Gastrocnemius medialis (tissue), 4 donors: ENCODE measurements around the gene MNX1.

ENCODE experiments used
- POLR2A ChIP-seq, 2 donors: fragments of 450-650 bp; IDR thresholded peaks; one replicate each; pipeline ENCODE4 v1.6.1; 2017; ENCODE audit warnings: antibody characterized with exemption in 2 of 2, mild to moderate bottlenecking in 2 of 2, moderate library complexity in 2 of 2
- TF ChIP-seq, protein P1 (sequence below), 5 experiments: fragments of 450-650 bp in 3 of 5; fragments of 200-600 bp in 2 of 5; sonication (generic) in 2 of 5; IDR thresholded peaks in 4 of 5; conservative IDR thresholded peaks in 1 of 5; 1 replicate in 4 of 5; 2 replicates in 1 of 5; pipeline ENCODE4 v1.5.1; 2016 to 2019; ENCODE audit warnings: antibody characterized with exemption in 5 of 5, mild to moderate bottlenecking in 3 of 5, moderate library complexity in 3 of 5

DNA sequence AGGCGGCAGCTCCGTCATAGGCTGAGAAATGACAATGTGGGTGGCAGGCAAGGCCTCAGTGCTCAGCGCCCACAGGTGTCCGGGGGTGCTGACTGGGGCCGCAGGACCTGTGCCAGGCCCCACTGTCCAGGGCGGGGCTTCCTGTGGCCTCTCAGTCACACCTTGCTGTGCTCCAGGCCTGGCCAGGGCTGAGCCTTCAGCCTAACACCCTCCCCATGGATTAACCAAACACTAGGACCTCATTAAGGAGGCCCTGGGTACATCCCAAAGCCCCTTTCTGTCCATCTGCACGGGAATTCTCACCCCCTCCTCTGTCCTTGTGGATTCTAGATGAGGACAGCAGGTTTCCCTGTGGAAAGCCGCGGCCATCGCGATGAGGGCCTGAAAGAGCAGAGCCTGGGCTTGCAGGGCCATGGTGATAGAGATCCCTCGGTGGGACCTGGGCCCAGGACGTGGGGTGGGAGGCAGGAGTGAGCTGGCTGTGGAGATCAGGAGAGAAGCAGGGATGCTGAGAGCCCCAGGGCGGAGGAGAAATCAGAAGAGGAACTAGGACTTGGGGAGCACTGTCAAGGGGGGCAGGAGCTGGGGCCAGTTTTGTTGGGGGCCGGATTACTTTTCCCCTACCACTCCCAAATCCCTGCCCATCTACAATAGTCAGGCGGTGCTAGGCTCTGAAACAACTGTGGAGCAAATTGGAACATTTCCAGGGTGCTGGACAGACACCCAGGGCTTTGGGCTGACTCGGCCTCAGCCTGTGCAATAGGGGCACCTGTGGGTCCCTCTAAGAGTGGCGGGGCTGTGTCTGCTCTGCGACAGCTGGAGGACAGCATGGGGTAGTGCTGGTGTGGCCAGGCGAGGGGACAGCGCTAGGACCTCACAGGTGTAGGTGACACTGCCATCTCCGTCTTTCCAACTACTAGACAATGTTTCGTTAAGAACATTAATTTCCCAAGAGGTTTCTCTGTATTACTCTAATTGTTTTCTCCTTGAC, 23.3 kb upstream of the MNX1 start:
- TF ChIP-seq, protein P1, sequence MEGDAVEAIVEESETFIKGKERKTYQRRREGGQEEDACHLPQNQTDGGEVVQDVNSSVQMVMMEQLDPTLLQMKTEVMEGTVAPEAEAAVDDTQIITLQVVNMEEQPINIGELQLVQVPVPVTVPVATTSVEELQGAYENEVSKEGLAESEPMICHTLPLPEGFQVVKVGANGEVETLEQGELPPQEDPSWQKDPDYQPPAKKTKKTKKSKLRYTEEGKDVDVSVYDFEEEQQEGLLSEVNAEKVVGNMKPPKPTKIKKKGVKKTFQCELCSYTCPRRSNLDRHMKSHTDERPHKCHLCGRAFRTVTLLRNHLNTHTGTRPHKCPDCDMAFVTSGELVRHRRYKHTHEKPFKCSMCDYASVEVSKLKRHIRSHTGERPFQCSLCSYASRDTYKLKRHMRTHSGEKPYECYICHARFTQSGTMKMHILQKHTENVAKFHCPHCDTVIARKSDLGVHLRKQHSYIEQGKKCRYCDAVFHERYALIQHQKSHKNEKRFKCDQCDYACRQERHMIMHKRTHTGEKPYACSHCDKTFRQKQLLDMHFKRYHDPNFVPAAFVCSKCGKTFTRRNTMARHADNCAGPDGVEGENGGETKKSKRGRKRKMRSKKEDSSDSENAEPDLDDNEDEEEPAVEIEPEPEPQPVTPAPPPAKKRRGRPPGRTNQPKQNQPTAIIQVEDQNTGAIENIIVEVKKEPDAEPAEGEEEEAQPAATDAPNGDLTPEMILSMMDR (IDR thresholded peaks at IDR 0.05 in 4 of 5, conservative IDR thresholded peaks at IDR 0.05 in 1 of 5): no peak
- no peak for TF ChIP-seq POLR2A (IDR thresholded peaks at IDR 0.05)
